CD4-positive, alpha-beta T cell treated with Interferon gamma for 1 hour (primary cell): ENCODE results near the gene TBCCD1.
A peak's percentile ranks its signal among the peaks of the same experiment; 100 is the strongest.
"Not testable (repeated sequence)": the region's sequence is repeated elsewhere in the genome, so short reads cannot be mapped to it uniquely, and the experiment has no call there.

Experiments
- DNase-seq: peaks from one replicate; pipeline ENCODE4 v3.0.0-alpha.2; 2020

TBCCD1 gene

DNA sequence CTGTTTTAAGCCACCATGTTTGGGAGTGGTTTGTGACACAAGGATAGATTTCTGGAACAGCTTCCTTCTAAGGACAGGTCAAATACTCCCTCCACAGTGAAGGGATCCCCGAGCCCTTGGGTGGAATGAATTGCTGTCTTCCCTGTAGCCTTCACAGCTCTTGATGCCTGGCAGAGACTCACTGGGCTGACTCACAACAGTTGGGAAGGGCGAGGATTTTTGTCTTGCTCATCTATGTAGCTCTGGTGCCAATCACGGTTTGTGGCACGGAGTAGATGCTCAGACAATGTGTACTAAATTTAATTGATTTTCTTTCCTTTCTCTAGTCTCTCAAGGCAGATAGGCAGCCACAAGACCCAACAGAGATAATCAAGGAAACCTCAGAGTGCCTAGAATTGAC is 49.9 kb downstream of the TBCCD1 start:
- DNase-seq = no peak

- no peak for DNase-seq
Measured at GRCh38 chr3:186516646-186517045, 50.5 kb downstream of the TBCCD1 start.

- DNase-seq = peak; percentile 43
Measured at GRCh38 chr3:186515125-186515524, 52.0 kb downstream of the TBCCD1 start.

- DNase-seq = no peak
Measured at GRCh38 chr3:186514296-186515002, 52.7 kb downstream of the TBCCD1 start.

DNA sequence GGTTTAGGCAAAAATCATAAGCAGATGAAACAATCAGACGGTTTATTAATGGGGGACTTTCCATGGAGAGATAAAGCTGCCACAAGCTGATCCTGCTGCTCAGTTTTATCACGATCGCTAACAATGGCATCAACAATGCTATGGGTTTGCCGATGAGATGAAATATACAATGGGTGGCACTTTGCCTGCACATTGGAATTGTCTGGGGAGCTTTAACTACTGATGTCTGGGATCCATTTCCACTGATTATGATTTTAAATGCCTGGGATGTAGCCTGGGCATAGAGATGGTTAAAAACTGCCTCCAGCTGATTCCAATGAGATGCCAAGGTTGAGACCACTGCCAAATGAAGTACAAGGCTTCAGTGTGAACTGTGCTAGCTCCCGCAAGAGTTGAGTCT is 53.8 kb downstream of the TBCCD1 start:
- no peak for DNase-seq

DNA sequence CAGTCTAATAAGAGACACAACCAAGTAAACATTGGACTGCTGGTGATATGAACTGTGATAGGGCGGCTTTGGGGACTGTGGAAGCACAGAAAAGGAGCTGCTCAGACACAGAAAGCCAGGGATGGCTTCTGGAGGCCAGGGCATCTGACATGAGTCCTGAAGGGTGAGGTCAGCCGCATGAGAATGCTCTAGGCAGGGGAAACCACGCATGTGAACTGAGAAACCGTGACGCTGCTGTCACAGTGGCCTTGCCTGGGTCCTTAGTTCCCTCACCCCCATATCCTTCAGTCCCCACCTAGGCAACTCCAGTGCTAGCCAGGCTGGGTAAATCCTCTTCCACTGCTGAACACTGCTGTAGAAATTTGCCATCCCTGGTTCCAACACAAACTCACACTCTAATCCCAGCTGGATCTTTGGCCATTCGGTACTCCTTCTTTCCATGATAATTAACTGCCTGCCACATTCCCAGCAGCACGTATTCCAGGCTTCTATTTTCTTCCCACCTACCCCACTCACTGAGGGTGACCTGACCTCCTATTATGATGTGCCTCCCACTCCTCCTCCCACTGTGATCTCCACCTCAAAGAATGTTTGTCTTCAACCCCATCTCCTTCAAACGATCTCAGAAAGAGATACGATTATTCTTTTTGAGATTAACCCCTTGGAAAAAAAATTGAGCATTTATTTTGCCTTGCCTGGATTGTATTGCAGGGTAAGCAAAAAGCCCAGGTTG is 54.4 kb downstream of the TBCCD1 start:
- no peak for DNase-seq

GRCh38 chr3:186511702-186512101 is 55.4 kb downstream of the TBCCD1 start:
- no peak for DNase-seq

DNA sequence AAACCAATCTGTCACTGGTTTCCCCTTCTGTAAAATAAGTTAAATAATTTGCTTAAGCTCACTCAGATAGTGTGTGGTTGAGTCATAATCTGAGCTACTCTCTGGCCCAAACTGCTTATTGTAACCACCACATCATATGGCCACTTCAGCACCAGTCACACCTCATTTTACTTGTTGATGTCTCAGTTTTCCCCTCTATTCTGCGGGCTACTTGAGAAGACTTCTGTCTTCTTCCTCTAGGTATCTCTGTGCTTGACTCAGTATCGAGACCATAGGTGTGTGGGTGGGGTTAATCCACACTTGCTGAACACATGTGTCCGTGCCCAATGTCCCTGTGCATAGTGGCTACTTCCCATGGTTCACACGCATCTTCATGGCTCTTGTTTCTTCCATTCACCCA is 55.9 kb downstream of the TBCCD1 start:
- DNase-seq = no peak

DNA sequence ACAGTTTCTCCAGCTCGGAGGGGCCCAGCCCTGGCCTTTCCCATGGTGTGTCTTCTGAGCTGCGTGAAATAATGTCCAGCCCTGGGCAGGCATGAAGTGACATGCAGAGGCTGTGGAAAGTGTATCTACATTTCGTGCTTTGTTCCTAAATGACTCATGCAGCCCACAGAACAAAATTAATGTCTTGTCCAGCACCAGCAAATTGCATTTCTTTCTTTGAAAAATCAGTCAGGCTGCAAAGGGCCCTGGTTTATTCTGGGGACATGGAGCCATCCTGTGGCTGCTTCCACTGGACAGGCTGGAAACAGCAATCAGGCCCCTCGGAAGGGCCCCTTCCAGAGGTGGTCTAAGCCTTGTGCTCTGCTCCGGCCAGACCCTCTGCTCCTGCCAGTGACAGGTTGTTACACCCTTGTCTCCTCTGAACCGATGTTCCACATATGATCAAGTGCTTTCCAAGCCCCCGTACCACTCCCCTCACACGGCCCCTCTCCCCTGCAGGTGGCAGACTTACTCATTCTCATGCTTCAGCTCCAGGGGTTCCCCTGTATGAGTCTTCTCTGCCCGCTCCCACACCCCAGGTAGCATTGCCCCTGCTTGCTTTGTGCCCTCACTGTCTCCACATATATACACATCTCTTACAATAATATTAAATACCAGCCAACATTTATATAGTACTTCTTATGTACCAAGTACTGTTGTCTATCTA is 56.6 kb downstream of the TBCCD1 start:
- DNase-seq = no peak

DNA sequence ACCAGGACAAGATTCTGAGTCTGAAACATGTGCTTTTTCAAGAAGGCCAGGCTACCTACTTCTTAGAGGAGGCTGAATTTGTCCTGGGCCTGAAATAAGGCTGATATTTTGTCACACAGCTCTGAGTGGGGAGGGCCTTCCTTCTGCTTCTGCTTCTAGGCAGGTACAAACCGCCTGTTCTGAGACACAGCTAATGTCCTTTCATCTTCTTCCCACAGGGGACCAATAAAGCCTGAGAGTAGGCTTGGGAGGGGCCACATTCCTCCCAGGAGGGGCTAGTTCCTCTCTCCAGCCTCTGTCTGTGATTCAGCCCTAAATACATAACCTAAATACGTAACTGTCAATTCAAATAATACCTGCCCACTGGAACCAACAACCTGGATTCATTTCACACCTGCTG is 57.7 kb downstream of the TBCCD1 start:
- no peak for DNase-seq

DNA sequence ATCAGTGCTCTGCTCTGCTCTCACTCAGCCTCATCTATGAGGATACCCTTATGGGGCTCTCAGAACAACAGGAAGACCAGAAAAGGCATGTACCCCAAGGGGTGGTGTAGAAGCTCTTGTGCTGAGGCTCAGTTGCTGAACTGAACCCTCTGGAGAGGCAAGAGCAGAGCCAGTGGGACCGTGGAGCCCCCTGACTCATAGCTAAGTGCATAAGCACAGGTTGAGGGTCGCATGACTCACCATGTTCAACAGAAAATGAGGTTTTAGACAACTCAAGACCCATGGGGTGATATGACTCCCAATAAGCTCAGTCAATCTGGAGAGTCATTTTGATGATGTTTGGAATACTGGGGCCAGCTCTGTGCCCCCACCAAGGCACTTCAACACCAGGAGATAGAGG is 60.3 kb downstream of the TBCCD1 start:
- no peak for DNase-seq

GRCh38 chr3:186506191-186506739 is 60.9 kb downstream of the TBCCD1 start:
- DNase-seq = no peak

- DNase-seq = no peak
Measured at GRCh38 chr3:186502966-186503712, 64.0 kb downstream of the TBCCD1 start.

GRCh38 chr3:186502138-186502948 is 64.8 kb downstream of the TBCCD1 start:
- no peak for DNase-seq

GRCh38 chr3:186499949-186500348 is 67.2 kb downstream of the TBCCD1 start:
- DNase-seq = not testable (repeated sequence)

- not testable (repeated sequence) for DNase-seq
Measured at GRCh38 chr3:186498022-186498421, 69.1 kb downstream of the TBCCD1 start.

GRCh38 chr3:186497608-186498007 is 69.5 kb downstream of the TBCCD1 start:
- DNase-seq = no peak

GRCh38 chr3:186496635-186497034 is 70.5 kb downstream of the TBCCD1 start:
- no peak for DNase-seq
